Panc1 (cell line): ENCODE measurements around the gene FRMPD3.
"Not testable (repeated sequence)": the region's sequence is repeated elsewhere in the genome, so short reads cannot be mapped to it uniquely, and the experiment has no call there.

Source experiments
- CTCF ChIP-seq: fragments of 450-650 bp; IDR thresholded peaks from 2 replicates; pipeline ENCODE4 v1.5.1; 2017; ENCODE audit warnings: mild to moderate bottlenecking
- POLR2AphosphoS5 ChIP-seq: IDR thresholded peaks from 2 replicates; pipeline ENCODE4 v1.6.1; 2012; ENCODE audit warnings: mild to moderate bottlenecking, low read depth, low read length, moderate library complexity
- REST ChIP-seq, 2 experiments: IDR thresholded peaks; 2 replicates each; pipeline ENCODE4 v1.6.1; 2011 to 2012; ENCODE audit warnings: low read depth in 2 of 2, control low read depth in 1 of 2, low read length in 1 of 2, mild to moderate bottlenecking in 1 of 2, moderate library complexity in 1 of 2; ENCODE audit not compliant: insufficient read depth in 1 of 2
- SIN3A ChIP-seq: IDR thresholded peaks from 2 replicates; pipeline ENCODE4 v1.6.1; 2012; ENCODE audit warnings: low read depth, mild to moderate bottlenecking, low read length, moderate library complexity, borderline replicate concordance; ENCODE audit not compliant: insufficient read depth
- TCF7L2 ChIP-seq: IDR thresholded peaks from 2 replicates; pipeline ENCODE4 v1.6.1; 2011; ENCODE audit warnings: mild to moderate bottlenecking, low read depth, low read length, inconsistent platforms

GRCh38 chrX:107471420-107471819 lies 22.0 kb downstream of the FRMPD3 start:
- not testable (repeated sequence) for TF ChIP-seq CTCF; POLR2AphosphoS5; REST (IDR thresholded peaks at IDR 0.05; ENCODE audit: insufficient read depth in 1 of 2, low read depth in 2 of 2, low read length in 1 of 2); TCF7L2; SIN3A
